Endothelial cell of umbilical vein (primary cell): ENCODE measurements around the gene GRPEL1. TPM values are rescaled to one million over a fixed set of nuclear protein-coding genes. Genes with fewer than 3 reads are reported as not detected.

Experiments
- BruUV-seq: library from RNA; stranded (reverse); fragments of 400-500 nt; replicated peaks from 2 replicates; lab custom pipeline; 2021; lab: Mats Ljungman, UMichigan
- CTCF ChIA-PET: fragments of 300-600, 350-600 bp; sonication (Branson Sonifier 250); formaldehyde crosslinking; loops from one replicate; lab custom pipeline; 2021; ENCODE audit warnings: antibody characterized with exemption, inconsistent platforms; lab: Charles Lee
- POLR2A ChIA-PET: fragments of 300-600, 350-600 bp; sonication (Branson Sonifier 250); formaldehyde crosslinking; loops from one replicate; lab custom pipeline; 2021; ENCODE audit warnings: antibody characterized with exemption, inconsistent platforms; lab: Charles Lee
- DNase-seq: peaks from one replicate; pipeline ENCODE4 v3.0.0-alpha.2; 2011; ENCODE audit warnings: low read depth, low spot score
- FAIRE-seq: peaks from 2 replicates; lab custom pipeline; 2011; peaks lifted over from hg19 to GRCh38; lab: Jason Lieb, UNC
- H2AFZ ChIP-seq: 2 replicates; pipeline ENCODE4 v1.6.0; 2012; ENCODE audit warnings: low read depth, low read length, control low read depth, inconsistent platforms
- H3K27ac ChIP-seq: 2 replicates; pipeline ENCODE4 v1.5.1; 2011; ENCODE audit warnings: low read depth, mild to moderate bottlenecking, control low read depth, low read length, moderate library complexity; ENCODE audit not compliant: insufficient read depth
- H3K27me3 ChIP-seq, 2 experiments: 2 replicates each; pipeline versions ENCODE4 v1.6.0 to v1.6.1; 2011; ENCODE audit warnings: low read length in 2 of 2, mixed read lengths in 1 of 2; ENCODE audit not compliant: control insufficient read depth in 2 of 2, insufficient read depth in 2 of 2
- H3K36me3 ChIP-seq, 2 experiments: 2 replicates in 1 of 2; 3 replicates in 1 of 2; pipeline ENCODE4 v1.5.1; 2011; ENCODE audit warnings: low read length in 2 of 2, mild to moderate bottlenecking in 1 of 2, moderate library complexity in 1 of 2; ENCODE audit not compliant: control insufficient read depth in 2 of 2, insufficient read depth in 2 of 2; ENCODE audit errors: extremely low read depth in 1 of 2
- H3K4me1 ChIP-seq: 3 replicates; pipeline ENCODE4 v1.5.1; 2011; ENCODE audit warnings: mild to moderate bottlenecking, low read length; ENCODE audit not compliant: control insufficient read depth, insufficient read depth; ENCODE audit errors: extremely low read depth
- H3K4me2 ChIP-seq: 2 replicates; pipeline ENCODE4 v1.6.1; 2011; ENCODE audit warnings: low read length, control low read depth, mixed read lengths; ENCODE audit not compliant: insufficient read depth
- H3K4me3 ChIP-seq, 3 experiments: fragments of 200-600 bp in 1 of 3; sonication (generic), shearing (Covaris generic) in 1 of 3; replicated peaks in 1 of 3; 2 replicates each; pipeline ENCODE4 v1.5.1; 2011 to 2016; ENCODE audit warnings: control low read depth in 3 of 3, low read length in 3 of 3, mild to moderate bottlenecking in 2 of 3, inconsistent platforms in 1 of 3, low read depth in 1 of 3, moderate library complexity in 1 of 3; ENCODE audit not compliant: insufficient read depth in 1 of 3
- H3K79me2 ChIP-seq: 2 replicates; pipeline ENCODE4 v1.6.0; 2012; ENCODE audit warnings: low read length, inconsistent platforms; ENCODE audit not compliant: control insufficient read depth, insufficient read depth
- H3K9ac ChIP-seq: replicated peaks from 2 replicates; pipeline ENCODE3; 2011; ENCODE audit warnings: low read length, control low read depth; ENCODE audit not compliant: insufficient read depth; ENCODE audit errors: extremely low read depth
- H3K9me1 ChIP-seq: replicated peaks from 3 replicates; pipeline ENCODE4 v1.6.0; 2011; ENCODE audit warnings: mild to moderate bottlenecking, low read length; ENCODE audit not compliant: control insufficient read depth, insufficient read depth; ENCODE audit errors: extremely low read depth
- H3K9me3 ChIP-seq: replicated peaks from 2 replicates; pipeline ENCODE4 v1.5.1; 2012; ENCODE audit warnings: low read length, inconsistent platforms; ENCODE audit not compliant: control insufficient read depth, insufficient read depth
- H4K20me1 ChIP-seq: replicated peaks from 2 replicates; pipeline ENCODE3; 2011; ENCODE audit warnings: mild to moderate bottlenecking, low read length; ENCODE audit not compliant: control insufficient read depth, insufficient read depth; ENCODE audit errors: extremely low read depth
- CTCF ChIP-seq, 2 donors: IDR thresholded peaks; 1 replicate in 1 of 2; 2 replicates in 1 of 2; pipeline ENCODE4 v1.5.1; 2011; ENCODE audit warnings: low read length in 2 of 2, mild to moderate bottlenecking in 2 of 2, moderate library complexity in 2 of 2, control low read depth in 1 of 2, inconsistent platforms in 1 of 2, low read depth in 1 of 2; ENCODE audit not compliant: insufficient read depth in 1 of 2; ENCODE audit errors: extremely low read depth in 1 of 2
- FOS ChIP-seq: IDR thresholded peaks from 2 replicates; pipeline ENCODE4 v1.6.1; 2011; ENCODE audit warnings: mild to moderate bottlenecking, low read length, moderate library complexity, borderline replicate concordance; ENCODE audit not compliant: insufficient read depth
- MAX ChIP-seq: IDR thresholded peaks from 2 replicates; pipeline ENCODE4 v1.6.1; 2011; ENCODE audit not compliant: insufficient read depth, insufficient read length
- MYC ChIP-seq: IDR thresholded peaks from one replicate; pipeline ENCODE4 v1.6.1; 2011; ENCODE audit warnings: mild to moderate bottlenecking, low read depth, low read length
- dilution Hi-C: fragments of 300-500 bp; cut with MboI; formaldehyde crosslinking; loops from one replicate; pipeline ENCODE4 v1.15.0; 2019; ENCODE audit warnings: low sequenced_read_pairs; ENCODE audit not compliant: extremely low pct_ligation_motif_present
- intact Hi-C: fragments of 100-400 bp; cut with micrococcal nuclease; formaldehyde crosslinking; loops from one replicate; pipeline ENCODE4 v1.10.0; 2022
- polyA plus RNA-seq, 4 experiments: library from polyadenylated mRNA; depleted of rRNA in 3 of 4; stranded (reverse) in 3 of 4; unstranded in 1 of 4; fragments of >200 nt; gene quantifications; 2 replicates each; pipeline versions ENCODE4 v1.2.1 to v1.2.3, GENCODE V29; 2011 to 2012; ENCODE audit warnings: missing spikeins in 1 of 4
- total RNA-seq: library from RNA; stranded (reverse); gene quantifications from 2 replicates; pipeline ENCODE4 v1.2.3, GENCODE V29; 2021

GRPEL1 gene
- total and polyA plus RNA-seq, 2 donors (not counting 3 experiments of a cell fraction or from before 2014, with no cell fraction given) = 17.3 to 42.6 TPM

GRCh38 chr4:7104366-7105031 is 36.6 kb upstream of the GRPEL1 start:
- dilution Hi-C loops = no loop called here
- Histone ChIP-seq H2AFZ (no peak overlapping the region), H3K36me3 (no peaks in the 10 kb centered on the region), H3K9me1 (no peaks in the 10 kb centered on the region), H3K79me2 (no peaks in the 10 kb centered on the region), H3K27me3 (no peaks in the 10 kb centered on the region), H3K9me3 (no peaks in the 10 kb centered on the region), H3K4me2 (no peak overlapping the region), H3K4me1 (peaks cover 8% of the 10 kb centered on the region), H4K20me1 (no peaks in the 10 kb centered on the region), H3K9ac (no peak overlapping the region), H3K27ac (no peak overlapping the region), H3K4me3 (no peak overlapping the region)
- FAIRE-seq (no peak), DNase-seq (no peak)
- POLR2A ChIA-PET = no interaction called here
- TF ChIP-seq MYC = no peak
- TF ChIP-seq MAX = no peak
- no peak for TF ChIP-seq CTCF (IDR thresholded peaks at IDR 0.05; ENCODE audit: extremely low read depth in 1 of 2, insufficient read depth in 1 of 2, low read depth in 1 of 2, low read length in 2 of 2)
- TF ChIP-seq FOS = no peak
- BruUV-seq = no TSS peak
- CTCF ChIA-PET = interaction anchor here (1.2 to 1.8 kb wide), 3 partner anchors 53 to 231 kb away, joined by 3 to 4 read pairs (median 3); partner anchors contain the start of gene TADA2B
- intact Hi-C loops = loop anchor here (5.0 kb wide), 1 partner anchor 53 kb away; no protein-coding TSS in a partner anchor
